Common myeloid progenitor, CD34-positive (primary cell): ENCODE results near the gene TOB2.
"Not testable (repeated sequence)": the region's sequence is repeated elsewhere in the genome, so short reads cannot be mapped to it uniquely, and the experiment has no call there.

Experiments used
- CTCF ChIA-PET: fragments of 350-600 bp; sonication (Branson Sonifier 250); formaldehyde crosslinking; loops from one replicate; lab custom pipeline; 2021; ENCODE audit warnings: antibody characterized with exemption; lab: Charles Lee
- POLR2A ChIA-PET: fragments of 350-600 bp; sonication (Branson Sonifier 250); formaldehyde crosslinking; loops from one replicate; lab custom pipeline; 2021; ENCODE audit warnings: antibody characterized with exemption; lab: Charles Lee
- DNase-seq, 3 donors: peaks; one replicate each; pipeline versions ENCODE4 v3.0.0 to v3.0.0-alpha.2; 2013
- H3K27ac ChIP-seq, 2 experiments: 1 replicate in 1 of 2; 2 replicates in 1 of 2; pipeline ENCODE4 v1.7.0; 2013; ENCODE audit warnings: inconsistent platforms in 2 of 2, low read length in 2 of 2, mild to moderate bottlenecking in 2 of 2, low read depth in 1 of 2, moderate library complexity in 1 of 2; ENCODE audit not compliant: severe bottlenecking in 2 of 2, insufficient read depth in 1 of 2, poor library complexity in 1 of 2
- H3K27me3 ChIP-seq, 5 experiments: replicated peaks in 2 of 5; 1 replicate in 3 of 5; 2 replicates in 2 of 5; pipeline versions ENCODE4 v1.6.1 to v1.7.0; 2013; ENCODE audit warnings: low read length in 4 of 5, mild to moderate bottlenecking in 2 of 5, moderate library complexity in 2 of 5, inconsistent platforms in 1 of 5; ENCODE audit not compliant: insufficient read depth in 5 of 5, control insufficient read depth in 4 of 5
- H3K36me3 ChIP-seq, 4 experiments: 1 replicate in 2 of 4; 2 replicates in 2 of 4; pipeline versions ENCODE4 v1.6.1 to v1.7.0; 2013; ENCODE audit warnings: low read length in 3 of 4, control low read depth in 1 of 4, mild to moderate bottlenecking in 1 of 4; ENCODE audit not compliant: control insufficient read depth in 4 of 4, insufficient read depth in 4 of 4
- H3K4me1 ChIP-seq, 4 experiments: 1 replicate in 3 of 4; 2 replicates in 1 of 4; pipeline versions ENCODE4 v1.6.1 to v1.7.1; 2013; ENCODE audit warnings: low read length in 3 of 4, mild to moderate bottlenecking in 3 of 4, control low read depth in 1 of 4, inconsistent platforms in 1 of 4, moderate library complexity in 1 of 4; ENCODE audit not compliant: control insufficient read depth in 4 of 4, insufficient read depth in 4 of 4; ENCODE audit errors: control extremely low read depth in 1 of 4
- H3K4me3 ChIP-seq, 7 experiments: 1 replicate in 4 of 7; 2 replicates in 3 of 7; pipeline versions ENCODE4 v1.5.1 to v1.7.0; 2013; ENCODE audit warnings: mild to moderate bottlenecking in 7 of 7, low read length in 6 of 7, moderate library complexity in 6 of 7, inconsistent platforms in 2 of 7, low read depth in 2 of 7, control low read depth in 1 of 7; ENCODE audit not compliant: insufficient read depth in 4 of 7, control insufficient read depth in 1 of 7; ENCODE audit errors: extremely low read depth in 1 of 7
- H3K9me3 ChIP-seq, 5 experiments: 1 replicate in 4 of 5; 2 replicates in 1 of 5; pipeline versions ENCODE4 v1.6.1 to v1.7.1; 2013; ENCODE audit warnings: low read length in 4 of 5, mild to moderate bottlenecking in 2 of 5, inconsistent platforms in 1 of 5, low read depth in 1 of 5, moderate library complexity in 1 of 5; ENCODE audit not compliant: control insufficient read depth in 4 of 5, insufficient read depth in 2 of 5; ENCODE audit errors: control extremely low read depth in 1 of 5
- WGBS: methylation state at CpG from one replicate; pipeline ENCODE4 v1.1.5; 2013; ENCODE audit not compliant: insufficient coverage; 5-methylcytosine and 5-hydroxymethylcytosine counted together

TOB2 gene

DNA sequence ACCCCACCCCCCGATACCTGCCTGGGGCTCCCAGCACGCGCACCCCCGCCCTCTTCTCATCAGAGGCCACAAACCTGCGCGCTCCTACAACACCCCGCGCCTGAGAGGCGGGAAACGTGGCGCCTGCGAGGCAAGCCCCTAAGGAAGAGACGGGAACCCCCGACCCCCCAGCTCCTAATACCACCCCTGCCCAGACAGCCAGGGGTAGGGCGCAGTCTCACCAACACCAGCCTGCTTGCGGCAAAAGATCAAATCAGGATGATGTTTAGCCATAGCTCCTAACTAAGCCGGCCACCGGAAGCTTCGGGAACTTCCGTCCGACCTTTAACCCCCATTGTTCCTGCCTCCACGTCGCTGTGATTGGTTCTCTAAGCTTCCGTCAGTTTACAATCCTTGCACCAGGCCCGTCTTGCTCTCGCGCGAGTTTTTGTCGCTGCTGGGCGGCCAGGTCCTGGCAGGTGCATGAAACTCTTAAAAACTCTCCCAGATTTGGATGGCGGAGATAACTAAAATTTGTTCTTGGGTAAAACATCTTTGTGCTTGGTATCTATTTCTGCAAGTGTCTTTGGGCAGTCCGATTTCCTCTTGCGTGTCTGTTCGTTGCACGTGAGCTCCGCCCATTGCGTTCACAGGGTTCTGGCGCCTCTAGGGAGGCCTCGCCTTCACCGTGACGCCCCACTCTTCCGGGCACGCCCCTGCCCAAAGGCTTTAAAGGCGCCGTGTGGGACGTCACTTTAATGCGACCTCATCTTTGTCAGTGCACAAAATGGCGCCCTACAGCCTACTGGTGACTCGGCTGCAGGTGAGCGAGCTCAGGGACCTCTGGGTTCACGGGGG is 22.0 kb upstream of the TOB2 start, which contains the start of the genes ACO2 and PHF5A:
Gene ACO2 (plus strand): TSS at position 737 of the 837 bp plus-strand sequence. CDS start 30 bp downstream, at position 767.
Gene PHF5A (minus strand): TSS at position 312 of the 837 bp plus-strand sequence. CDS start 39 bp downstream, at position 273.
- under 1% methylated on average over 41 of the region's 51 CpGs for WGBS
- ChIA-PET POLR2A (interaction anchor here (0.6 to 2.7 kb wide), 7 partner anchors 11 to 87 kb away, joined by 3 to 34 read pairs (median 3); partner anchors contain the start of genes TEF and TOB2), CTCF (interaction anchor here (0.5 to 2.2 kb wide), 16 partner anchors 11 to 129 kb away, joined by 3 to 12 read pairs (median 4); no protein-coding TSS in a partner anchor)
- DNase-seq = peak; percentile 98 to 99 (median 99)
- Histone ChIP-seq H3K27me3 (no peaks in the 10 kb centered on the region), H3K36me3 (peaks cover 17 to 54% (median 28%) of the 10 kb centered on the region in 4 experiments), H3K9me3 (no peaks in the 10 kb centered on the region), H3K4me1 (peaks cover 11 to 23% (median 18%) of the 10 kb centered on the region in 4 experiments), H3K4me3 (peak within 1 kb of the TSS; percentile 91 to 99 (median 94)), H3K27ac (peak within 1 kb of the TSS; percentile 99 to 100)

DNA sequence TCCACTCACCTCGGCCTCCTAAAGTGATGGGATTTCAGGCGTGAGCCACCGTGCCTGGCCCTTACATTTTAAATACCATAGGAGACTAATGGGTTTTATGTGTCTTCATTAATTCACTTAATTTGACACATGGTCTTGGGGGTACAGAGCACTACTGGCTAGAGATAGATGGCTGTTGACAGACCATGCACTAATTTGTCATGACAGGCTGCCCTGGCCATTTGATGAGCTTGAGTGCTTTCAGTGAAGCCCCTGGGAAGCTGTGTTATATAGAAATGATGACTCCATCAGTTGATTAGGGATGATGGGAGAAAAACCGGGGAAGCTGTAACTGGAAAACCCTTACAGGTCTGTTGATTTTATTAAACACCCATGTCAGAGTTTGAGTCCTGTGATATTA is 15.3 kb upstream of the TOB2 start:
- Histone ChIP-seq H3K4me1 (peaks cover 0 to 9% (median 6%) of the 10 kb centered on the region in 4 experiments), H3K27ac (no peak overlapping the region), H3K9me3 (no peaks in the 10 kb centered on the region), H3K36me3 (peaks cover 19 to 71% (median 48%) of the 10 kb centered on the region in 4 experiments), H3K4me3 (no peak overlapping the region), H3K27me3 (no peaks in the 10 kb centered on the region)
- no peak for DNase-seq
- WGBS = no CpG with 5 or more reads among the region's 4 CpGs
- ChIA-PET CTCF (interaction anchor here (0.7 to 1.9 kb wide), 4 partner anchors 8 to 65 kb away, joined by 3 to 9 read pairs (median 5); partner anchors contain the start of gene TOB2), POLR2A (no interaction called here)

DNA sequence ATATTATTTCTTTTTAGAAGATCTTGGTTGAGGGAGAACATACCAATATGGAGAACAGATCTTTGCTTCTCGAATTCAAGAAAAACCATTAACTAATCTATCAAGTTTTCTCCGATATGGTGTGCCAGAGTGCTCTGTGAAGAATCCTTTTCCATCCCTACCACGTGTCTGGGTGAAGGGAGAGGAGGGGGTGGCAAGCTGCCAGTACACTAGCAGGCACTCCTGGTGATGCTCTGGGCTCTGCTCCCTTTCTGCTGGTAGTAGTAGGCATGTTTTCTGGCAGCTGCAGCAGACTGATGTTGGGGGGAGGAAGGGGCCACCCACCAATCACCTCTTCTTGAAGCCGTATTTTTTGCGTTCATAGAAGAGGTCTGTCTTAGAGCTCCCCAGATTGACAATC is 13.5 kb upstream of the TOB2 start:
- not testable (repeated sequence) for H3K27me3 ChIP-seq, DNase-seq, H3K27ac ChIP-seq, H3K4me1 ChIP-seq, H3K9me3 ChIP-seq, H3K4me3 ChIP-seq
- POLR2A ChIA-PET = interaction anchor here (1.0 kb wide), 1 partner anchor 11 kb away, joined by 3 read pairs; no protein-coding TSS in a partner anchor
- CTCF ChIA-PET = interaction anchor here (1.1 to 1.4 kb wide), 2 partner anchors 58 to 67 kb away, joined by 3 to 4 read pairs; no protein-coding TSS in a partner anchor
- WGBS = no CpG with 5 or more reads among the region's 5 CpGs
- peaks cover 13 to 55% (median 38%) of the 10 kb centered on the region in 4 experiments for H3K36me3 ChIP-seq

DNA sequence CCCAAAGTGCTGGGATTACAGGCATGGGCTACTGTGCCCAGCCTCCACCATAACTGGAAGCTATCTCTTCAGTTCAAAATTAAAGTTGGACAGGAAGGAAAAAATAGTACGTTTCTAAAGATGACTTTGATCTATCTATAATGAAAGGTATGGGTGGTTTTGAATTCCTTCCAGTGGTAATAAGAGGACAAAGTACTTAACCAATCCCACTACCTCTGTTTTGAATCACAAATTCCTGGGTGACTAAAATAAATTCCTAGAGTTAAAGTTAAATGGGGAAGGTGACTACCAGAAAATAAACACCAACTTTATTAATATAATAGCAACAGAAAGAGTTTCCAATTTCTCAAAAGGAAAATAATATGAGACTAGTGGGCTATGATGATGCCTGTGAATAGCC is 12.8 kb upstream of the TOB2 start:
- no peaks in the 10 kb centered on the region for H3K9me3 ChIP-seq
- H3K36me3 ChIP-seq = peaks cover 9 to 49% (median 31%) of the 10 kb centered on the region in 4 experiments
- no peaks in the 10 kb centered on the region for H3K27me3 ChIP-seq
- no peak overlapping the region for H3K4me3 ChIP-seq
- no CpG with 5 or more reads among the region's 1 CpG for WGBS
- POLR2A ChIA-PET = interaction anchor here (0.6 to 1.0 kb wide), 2 partner anchors 11 to 12 kb away, joined by 3 read pairs; no protein-coding TSS in a partner anchor
- CTCF ChIA-PET = interaction anchor here (1.1 to 1.4 kb wide), 2 partner anchors 57 to 68 kb away, joined by 3 to 4 read pairs; no protein-coding TSS in a partner anchor
- peaks cover 0 to 9% (median 6%) of the 10 kb centered on the region in 4 experiments for H3K4me1 ChIP-seq
- DNase-seq = no peak
- H3K27ac ChIP-seq = peak overlapping the region in 1 of 2 experiments; percentile 25

DNA sequence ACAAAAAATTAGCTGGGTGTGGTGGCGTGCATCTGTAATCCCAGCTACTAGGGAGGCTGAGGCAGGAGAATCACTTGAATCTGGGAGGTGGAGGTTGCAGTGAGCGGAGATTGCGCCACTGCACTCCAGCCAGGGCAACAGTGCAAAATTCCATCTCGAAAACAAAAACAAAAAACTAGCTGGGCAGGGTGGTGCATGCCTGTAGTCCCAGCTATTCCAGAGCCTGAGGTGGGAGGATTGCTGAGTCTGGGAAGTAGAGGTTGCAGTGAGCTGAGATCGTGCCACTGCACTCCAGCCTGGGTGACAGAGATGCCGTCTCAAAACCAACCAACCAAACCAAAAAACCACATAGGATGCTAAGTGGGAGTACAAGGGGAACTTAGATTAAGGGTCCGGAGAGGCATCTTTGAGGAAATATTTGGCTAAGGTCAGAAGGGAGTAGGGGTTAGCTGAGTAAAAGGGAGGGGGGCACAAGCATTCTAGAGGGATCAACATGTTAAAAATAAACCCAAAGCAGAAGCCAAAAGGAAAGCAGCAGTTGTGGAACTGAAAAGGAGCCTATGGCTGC is 11.6 kb upstream of the TOB2 start:
- Histone ChIP-seq H3K27ac (no peak overlapping the region), H3K4me1 (peaks cover 0 to 9% (median 6%) of the 10 kb centered on the region in 4 experiments), H3K27me3 (no peaks in the 10 kb centered on the region), H3K9me3 (no peaks in the 10 kb centered on the region), H3K36me3 (peaks cover 7 to 39% (median 24%) of the 10 kb centered on the region in 4 experiments), H3K4me3 (no peak overlapping the region)
- ChIA-PET POLR2A (no interaction called here), CTCF (interaction anchor here (0.9 to 1.1 kb wide), 2 partner anchors 9 to 54 kb away, joined by 4 to 5 read pairs; no protein-coding TSS in a partner anchor)
- DNase-seq = peak in 1 of 3 donors; percentile 24
- WGBS = 74% methylated on average over 5 of the region's 7 CpGs

DNA sequence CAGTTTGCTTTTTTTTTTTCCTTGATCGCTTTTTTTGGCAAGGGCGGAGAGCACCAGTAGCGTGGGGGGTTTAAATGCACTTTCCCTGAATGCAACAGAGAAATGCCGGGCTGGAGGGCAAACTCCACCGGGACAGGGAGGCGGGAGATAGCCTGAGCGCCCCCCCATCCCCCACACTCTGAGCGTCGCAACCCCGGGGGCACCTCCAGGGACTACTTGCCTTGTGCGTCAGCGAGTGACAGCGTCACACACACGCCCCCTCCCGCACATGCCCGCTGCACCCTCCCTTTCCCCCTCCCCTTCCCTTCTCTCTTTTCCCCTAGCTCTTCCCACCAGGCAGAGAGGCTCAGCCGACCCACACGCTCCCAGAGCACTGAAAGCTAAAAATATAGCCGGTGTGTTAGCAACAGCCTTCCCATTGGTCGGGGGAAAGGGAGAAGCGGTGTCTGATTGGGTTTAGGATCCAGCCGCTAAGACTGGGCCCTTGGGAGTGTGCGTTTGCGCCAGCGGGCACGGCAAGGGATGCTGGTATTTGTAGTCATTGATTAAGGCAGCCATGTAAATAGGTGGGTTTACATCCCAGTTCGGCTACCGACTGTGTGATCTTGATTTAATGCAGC is 1.7 kb upstream of the TOB2 start:
- peak overlapping the region; percentile 85 to 99 (median 93) for H3K4me3 ChIP-seq

More for the DNA sequence above, 1.7 kb upstream of the TOB2 start:
- Histone ChIP-seq H3K27ac (peak overlapping the region; percentile 88 to 97), H3K4me1 (peaks cover 11 to 35% (median 29%) of the 10 kb centered on the region in 4 experiments), H3K9me3 (no peaks in the 10 kb centered on the region), H3K36me3 (peaks cover 0 to 5% (median 0%) of the 10 kb centered on the region in 4 experiments), H3K27me3 (no peaks in the 10 kb centered on the region)
- CTCF ChIA-PET = interaction anchor here (0.7 to 1.7 kb wide), 4 partner anchors 9 to 46 kb away, joined by 3 to 7 read pairs (median 5); partner anchors contain the start of genes ACO2 and PHF5A
- 0% methylated on average over 12 of the region's 28 CpGs for WGBS
- DNase-seq = peak; percentile 99 to 100 (median 100)
- POLR2A ChIA-PET = interaction anchor here (0.5 to 4.1 kb wide), 5 partner anchors 11 to 95 kb away, joined by 3 to 34 read pairs (median 3); partner anchors contain the start of genes ACO2 and PHF5A
